ENCODE data around the gene GALNT10. TPM values are rescaled to one million over a fixed set of nuclear protein-coding genes. Genes with fewer than 3 reads are reported as not detected.

Gene GALNT10
- total and polyA plus RNA-seq, 10 of the 15 experiments (the other 5 are each of a cell fraction or from before 2014, with no cell fraction given) = 3.9 to 35.4 (median 15.5) TPM

DNA sequence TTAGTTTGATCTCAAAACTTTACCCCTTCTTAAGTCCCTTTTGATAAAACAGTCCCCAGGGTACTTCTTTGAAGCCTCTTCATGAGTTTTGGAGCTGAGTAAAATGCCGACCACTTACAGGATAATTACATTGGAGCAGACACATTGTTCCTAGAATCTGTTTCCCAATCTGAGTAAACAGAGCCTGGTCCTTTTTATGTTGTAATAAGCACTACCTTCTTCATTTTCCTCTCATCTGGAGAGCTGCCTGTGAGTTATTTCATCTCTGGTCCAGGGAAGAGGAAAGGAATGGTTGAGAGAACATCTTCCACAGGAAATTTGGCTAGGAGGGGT lies 26.3 kb upstream of the GALNT10 start:
- FAIRE-seq = no peak
- no TSS peak for BruUV-seq (replicated peaks)
- ChIA-PET CTCF (interaction anchor here (1.0 to 1.9 kb wide), 6 partner anchors 15 to 241 kb away, joined by 3 to 8 read pairs (median 4); no protein-coding TSS in a partner anchor), SMC1A (ENCODE audit: uncharacterized antibody, unreplicated experiment) (interaction anchor here (0.9 to 1.4 kb wide), 4 partner anchors 16 to 241 kb away, joined by 3 to 4 read pairs (median 4); no protein-coding TSS in a partner anchor), POLR2A (no interaction called here), RAD21 (ENCODE audit: unreplicated experiment) (interaction anchor here (1.8 kb wide), 1 partner anchor 92 kb away, joined by 5 read pairs; no protein-coding TSS in a partner anchor)
- no peak for ATAC-seq
- no peaks in the 10 kb centered on the region for H4K20me1 ChIP-seq (ENCODE audit: control insufficient read depth, insufficient read depth)
- intact Hi-C loops (cut with micrococcal nuclease; ENCODE audit: unreplicated experiment) (no loop called here), in situ Hi-C loops (cut with MboI) (loop anchor here (10.0 kb wide), 1 partner anchor 179 kb away; no protein-coding TSS in a partner anchor)
- H3K79me2 ChIP-seq (ENCODE audit: control insufficient read depth, insufficient read depth, low read length) = no peaks in the 10 kb centered on the region
- no peaks in the 10 kb centered on the region for H3K36me3 ChIP-seq (ENCODE audit: control insufficient read depth in 2 of 2, insufficient read depth in 2 of 2, low read length in 1 of 2)
- 30% methylated on average over 1 of the region's 1 CpG for WGBS (ENCODE audit: insufficient coverage, insufficient replicate concordance, low lambda C conversion rate, missing lambda C conversion rate)
- H3K4me3 ChIP-seq = no peak overlapping the region
- no peak overlapping the region for H2AFZ ChIP-seq (ENCODE audit: control insufficient read depth, low read depth, low read length)
- no peaks in the 10 kb centered on the region for H3K4me1 ChIP-seq (ENCODE audit: control insufficient read depth, insufficient read depth, low read length)
- H3K9ac ChIP-seq (ENCODE audit: control insufficient read depth, insufficient read depth, low read length) = no peak overlapping the region
- H3K27me3 ChIP-seq (replicated peaks in 1 of 2; ENCODE audit: control insufficient read depth in 2 of 2, insufficient read depth in 2 of 2, low read length in 1 of 2) = peaks cover 3 to 4% of the 10 kb centered on the region in 2 experiments; a peak in 2 of 4 replicates
- DNase-seq (ENCODE audit: low read depth, low spot score) = no peak
- no peaks in the 10 kb centered on the region for H3K9me3 ChIP-seq (replicated peaks; ENCODE audit: control insufficient read depth, insufficient read depth, low read length)
- H3K27ac ChIP-seq (ENCODE audit: control insufficient read depth, insufficient read depth) = no peak overlapping the region
- no peak overlapping the region for H3K4me2 ChIP-seq (ENCODE audit: control insufficient read depth, insufficient read depth)
- TF ChIP-seq, protein P1, sequence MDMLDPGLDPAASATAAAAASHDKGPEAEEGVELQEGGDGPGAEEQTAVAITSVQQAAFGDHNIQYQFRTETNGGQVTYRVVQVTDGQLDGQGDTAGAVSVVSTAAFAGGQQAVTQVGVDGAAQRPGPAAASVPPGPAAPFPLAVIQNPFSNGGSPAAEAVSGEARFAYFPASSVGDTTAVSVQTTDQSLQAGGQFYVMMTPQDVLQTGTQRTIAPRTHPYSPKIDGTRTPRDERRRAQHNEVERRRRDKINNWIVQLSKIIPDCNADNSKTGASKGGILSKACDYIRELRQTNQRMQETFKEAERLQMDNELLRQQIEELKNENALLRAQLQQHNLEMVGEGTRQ (IDR thresholded peaks at IDR 0.05; ENCODE audit: borderline replicate concordance, low read depth, low read length) = no peak
- TF ChIP-seq EP300 (IDR thresholded peaks at IDR 0.05; ENCODE audit: borderline replicate concordance in 1 of 2, control insufficient read depth in 1 of 2, low read depth in 2 of 2, low read length in 2 of 2) = no peak
- no peak for TF ChIP-seq MYC (IDR thresholded peaks at IDR 0.05; ENCODE audit: insufficient read depth, insufficient read length, insufficient replicate concordance, low read length, severe bottlenecking)
- TF ChIP-seq MEF2A (IDR thresholded peaks at IDR 0.05; ENCODE audit: insufficient read depth, low read depth, low read length) = no peak
- no peak for TF ChIP-seq MTA2 (IDR thresholded peaks at IDR 0.05; ENCODE audit: low read depth)
- TF ChIP-seq PAX8 (IDR thresholded peaks at IDR 0.05) = no peak
- no peak for TF ChIP-seq CREM (IDR thresholded peaks at IDR 0.05; ENCODE audit: low read depth)
- TF ChIP-seq POLR2AphosphoS5 (IDR thresholded peaks at IDR 0.05; ENCODE audit: low read length) = no peak
- TF ChIP-seq, protein P2, sequence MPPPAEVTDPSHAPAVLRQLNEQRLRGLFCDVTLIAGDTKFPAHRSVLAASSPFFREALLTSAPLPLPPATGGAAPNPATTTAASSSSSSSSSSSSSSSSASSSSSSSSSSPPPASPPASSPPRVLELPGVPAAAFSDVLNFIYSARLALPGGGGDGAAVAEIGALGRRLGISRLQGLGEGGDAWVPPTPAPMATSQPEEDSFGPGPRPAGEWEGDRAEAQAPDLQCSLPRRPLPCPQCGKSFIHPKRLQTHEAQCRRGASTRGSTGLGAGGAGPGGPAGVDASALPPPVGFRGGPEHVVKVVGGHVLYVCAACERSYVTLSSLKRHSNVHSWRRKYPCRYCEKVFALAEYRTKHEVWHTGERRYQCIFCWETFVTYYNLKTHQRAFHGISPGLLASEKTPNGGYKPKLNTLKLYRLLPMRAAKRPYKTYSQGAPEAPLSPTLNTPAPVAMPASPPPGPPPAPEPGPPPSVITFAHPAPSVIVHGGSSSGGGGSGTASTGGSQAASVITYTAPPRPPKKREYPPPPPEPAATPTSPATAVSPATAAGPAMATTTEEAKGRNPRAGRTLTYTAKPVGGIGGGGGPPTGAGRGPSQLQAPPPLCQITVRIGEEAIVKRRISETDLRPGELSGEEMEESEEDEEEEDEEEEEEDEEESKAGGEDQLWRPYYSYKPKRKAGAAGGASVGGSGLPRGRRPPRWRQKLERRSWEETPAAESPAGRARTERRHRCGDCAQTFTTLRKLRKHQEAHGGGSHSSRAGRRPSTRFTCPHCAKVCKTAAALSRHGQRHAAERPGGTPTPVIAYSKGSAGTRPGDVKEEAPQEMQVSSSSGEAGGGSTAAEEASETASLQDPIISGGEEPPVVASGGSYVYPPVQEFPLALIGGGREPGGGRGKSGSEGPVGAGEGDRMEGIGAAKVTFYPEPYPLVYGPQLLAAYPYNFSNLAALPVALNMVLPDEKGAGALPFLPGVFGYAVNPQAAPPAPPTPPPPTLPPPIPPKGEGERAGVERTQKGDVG (CRISPR knock-in tag; IDR thresholded peaks at IDR 0.05) = no peak
- no peak for TF ChIP-seq NR2C1 (IDR thresholded peaks at IDR 0.05)
- no peak for TF ChIP-seq ZSCAN29 (IDR thresholded peaks at IDR 0.05)
- no peak for TF ChIP-seq MYB (IDR thresholded peaks at IDR 0.05; ENCODE audit: borderline replicate concordance, low read depth, low read length)
- TF ChIP-seq HDAC2 (IDR thresholded peaks at IDR 0.05) = no peak
- no peak for TF ChIP-seq RBBP5 (conservative IDR thresholded peaks at IDR 0.05)
- no peak for TF ChIP-seq ZZZ3 (IDR thresholded peaks at IDR 0.05; ENCODE audit: control insufficient read depth, insufficient read length, low read depth)
- no peak for TF ChIP-seq SUZ12 (IDR thresholded peaks at IDR 0.05; ENCODE audit: unreplicated experiment)
- TF ChIP-seq IRF4 (IDR thresholded peaks at IDR 0.05; ENCODE audit: low read depth, low read length) = no peak
- TF ChIP-seq ZNF217 (IDR thresholded peaks at IDR 0.05) = no peak
- TF ChIP-seq, protein P3, sequence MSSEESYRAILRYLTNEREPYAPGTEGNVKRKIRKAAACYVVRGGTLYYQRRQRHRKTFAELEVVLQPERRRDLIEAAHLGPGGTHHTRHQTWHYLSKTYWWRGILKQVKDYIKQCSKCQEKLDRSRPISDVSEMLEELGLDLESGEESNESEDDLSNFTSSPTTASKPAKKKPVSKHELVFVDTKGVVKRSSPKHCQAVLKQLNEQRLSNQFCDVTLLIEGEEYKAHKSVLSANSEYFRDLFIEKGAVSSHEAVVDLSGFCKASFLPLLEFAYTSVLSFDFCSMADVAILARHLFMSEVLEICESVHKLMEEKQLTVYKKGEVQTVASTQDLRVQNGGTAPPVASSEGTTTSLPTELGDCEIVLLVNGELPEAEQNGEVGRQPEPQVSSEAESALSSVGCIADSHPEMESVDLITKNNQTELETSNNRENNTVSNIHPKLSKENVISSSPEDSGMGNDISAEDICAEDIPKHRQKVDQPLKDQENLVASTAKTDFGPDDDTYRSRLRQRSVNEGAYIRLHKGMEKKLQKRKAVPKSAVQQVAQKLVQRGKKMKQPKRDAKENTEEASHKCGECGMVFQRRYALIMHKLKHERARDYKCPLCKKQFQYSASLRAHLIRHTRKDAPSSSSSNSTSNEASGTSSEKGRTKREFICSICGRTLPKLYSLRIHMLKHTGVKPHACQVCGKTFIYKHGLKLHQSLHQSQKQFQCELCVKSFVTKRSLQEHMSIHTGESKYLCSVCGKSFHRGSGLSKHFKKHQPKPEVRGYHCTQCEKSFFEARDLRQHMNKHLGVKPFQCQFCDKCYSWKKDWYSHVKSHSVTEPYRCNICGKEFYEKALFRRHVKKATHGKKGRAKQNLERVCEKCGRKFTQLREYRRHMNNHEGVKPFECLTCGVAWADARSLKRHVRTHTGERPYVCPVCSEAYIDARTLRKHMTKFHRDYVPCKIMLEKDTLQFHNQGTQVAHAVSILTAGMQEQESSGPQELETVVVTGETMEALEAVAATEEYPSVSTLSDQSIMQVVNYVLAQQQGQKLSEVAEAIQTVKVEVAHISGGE (CRISPR knock-in tag; IDR thresholded peaks at IDR 0.05) = no peak
